CD4-positive, CD25-positive, alpha-beta regulatory T cell (primary cell): ENCODE data around the gene SMO. TPM values are rescaled to one million over a fixed set of nuclear protein-coding genes. Genes with fewer than 3 reads are reported as not detected.

Experiments
- ATAC-seq, 2 donors: fragments of 150-1000 bp; cut with Tn5 transposase; one replicate each; pipeline ENCODE4 v1.10.0; 2021; ENCODE audit warnings: low read depth in 2 of 2, moderate number of reproducible peaks in 2 of 2, moderate library complexity in 1 of 2
- DNase-seq, 3 donors: peaks; one replicate each; pipeline versions ENCODE4 v3.0.0 to v3.0.0-alpha.2; 2012 to 2022; ENCODE audit warnings: mixed read lengths in 1 of 3
- H3K27ac ChIP-seq: one replicate; pipeline ENCODE4 v1.7.0; 2013; ENCODE audit warnings: mild to moderate bottlenecking, low read length; ENCODE audit not compliant: insufficient read depth, poor library complexity, severe bottlenecking
- H3K27me3 ChIP-seq: one replicate; pipeline ENCODE4 v1.7.0; 2013; ENCODE audit warnings: low read length; ENCODE audit not compliant: control insufficient read depth, insufficient read depth
- H3K36me3 ChIP-seq: one replicate; pipeline ENCODE4 v1.7.0; 2013; ENCODE audit warnings: mild to moderate bottlenecking, low read length, moderate library complexity; ENCODE audit not compliant: control insufficient read depth, insufficient read depth
- H3K4me1 ChIP-seq: 2 replicates; pipeline ENCODE4 v1.7.0; 2013; ENCODE audit warnings: mild to moderate bottlenecking, low read length; ENCODE audit not compliant: insufficient read depth, control insufficient read depth, poor library complexity, severe bottlenecking
- H3K4me3 ChIP-seq: one replicate; pipeline ENCODE4 v1.7.0; 2013; ENCODE audit warnings: low read depth, mild to moderate bottlenecking, low read length, moderate library complexity
- H3K9me3 ChIP-seq, 2 experiments: 1 replicate in 1 of 2; 2 replicates in 1 of 2; pipeline ENCODE4 v1.7.0; 2013; ENCODE audit warnings: low read length in 2 of 2, mild to moderate bottlenecking in 1 of 2, moderate library complexity in 1 of 2; ENCODE audit not compliant: control insufficient read depth in 2 of 2
- H3K27ac Mint-ChIP-seq, 3 donors: one replicate each; pipeline ENCODE4 v1.8.0; 2020 to 2022; ENCODE audit warnings: mild to moderate bottlenecking in 3 of 3, mixed read lengths in 3 of 3, moderate library complexity in 2 of 3
- H3K27me3 Mint-ChIP-seq: one replicate; pipeline ENCODE4 v1.8.0; 2022; ENCODE audit warnings: mild to moderate bottlenecking, mixed read lengths
- H3K36me3 Mint-ChIP-seq: one replicate; pipeline ENCODE4 v1.8.0; 2020; ENCODE audit warnings: mixed read lengths
- H3K4me1 Mint-ChIP-seq, 4 donors: one replicate each; pipeline ENCODE4 v1.8.0; 2020 to 2022; ENCODE audit warnings: mixed read lengths in 4 of 4, mild to moderate bottlenecking in 1 of 4
- H3K4me3 Mint-ChIP-seq, 4 donors: one replicate each; pipeline ENCODE4 v1.8.0; 2020 to 2022; ENCODE audit warnings: mild to moderate bottlenecking in 4 of 4, mixed read lengths in 4 of 4, moderate library complexity in 3 of 4
- H3K9me3 Mint-ChIP-seq, 7 donors: one replicate each; pipeline ENCODE4 v1.8.0; 2020 to 2022; ENCODE audit warnings: mixed read lengths in 7 of 7, mild to moderate bottlenecking in 3 of 7, moderate library complexity in 2 of 7
- polyA plus RNA-seq, 4 donors: library from polyadenylated mRNA; unstranded; fragments of 300-500 nt; fragmentation: Illumina TruSeq; gene quantifications; one replicate each; pipeline ENCODE4 v1.2.3, GENCODE V29; 2021
- total RNA-seq: library from RNA; stranded (reverse); gene quantifications from one replicate; pipeline ENCODE4 v1.2.3, GENCODE V29; 2022

Gene SMO
- total and polyA plus RNA-seq, 5 donors from 2014 or later: 0.12 TPM; not detected in 4

DNA sequence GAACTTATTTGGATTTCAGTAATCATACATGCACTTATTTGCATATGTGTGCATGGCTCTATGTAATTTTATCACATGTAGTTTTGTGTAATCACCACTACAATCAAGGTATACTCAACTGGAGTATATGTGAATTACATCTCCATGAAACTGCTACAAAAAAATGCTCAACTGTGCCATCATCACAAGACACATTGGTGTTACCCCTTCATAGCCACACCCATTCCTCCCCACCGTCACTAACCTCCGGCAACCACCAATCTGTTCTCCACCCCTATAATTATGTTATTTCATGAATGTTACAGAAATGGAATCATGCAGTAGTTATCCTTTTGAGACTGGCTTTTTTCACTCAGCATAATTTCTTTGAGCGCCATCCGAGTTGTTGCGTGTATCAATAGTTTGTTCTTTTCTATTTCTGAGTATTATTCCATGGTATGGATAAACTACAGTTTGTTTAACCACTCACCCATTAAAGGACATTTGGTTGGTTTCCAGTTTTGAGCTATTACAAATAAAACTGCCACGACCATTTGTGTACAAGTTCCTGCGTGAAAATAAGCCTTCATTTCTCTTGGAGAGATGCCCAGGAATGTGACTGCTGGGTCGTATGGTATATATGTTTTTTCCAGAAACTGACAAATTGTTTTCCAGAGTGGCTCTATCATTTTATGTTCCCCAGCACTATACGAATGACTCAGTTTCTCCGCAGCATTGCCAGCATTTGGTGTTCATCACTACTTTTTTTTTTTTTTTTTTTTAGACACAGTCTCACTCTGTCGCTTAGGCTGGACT, 11.3 kb upstream of the SMO start:
- H3K36me3 ChIP-seq: no peaks in the 10 kb centered on the region
- H3K27me3 ChIP-seq: peaks cover 6% of the 10 kb centered on the region
- no peaks in the 10 kb centered on the region for H3K9me3 ChIP-seq
- DNase-seq: no peak
- no peak overlapping the region for H3K27ac ChIP-seq
- Mint-ChIP-seq H3K27ac (no peak overlapping the region), H3K27me3 (peaks cover 53% of the 10 kb centered on the region), H3K4me3 (no peak overlapping the region), H3K36me3 (no peaks in the 10 kb centered on the region), H3K9me3 (peaks cover 0 to 6% (median 0%) of the 10 kb centered on the region in 7 donors), H3K4me1 (no peaks in the 10 kb centered on the region)
- H3K4me1 ChIP-seq: no peaks in the 10 kb centered on the region
- no peak for ATAC-seq
- no peak overlapping the region for H3K4me3 ChIP-seq

- peaks cover 14% of the 10 kb centered on the region for H3K27me3 ChIP-seq
- H3K9me3 Mint-ChIP-seq: peaks cover 0 to 1% (median 0%) of the 10 kb centered on the region in 7 donors
- H3K27ac Mint-ChIP-seq: no peak overlapping the region
- no peaks in the 10 kb centered on the region for H3K9me3 ChIP-seq
- H3K27ac ChIP-seq: no peak overlapping the region
- peaks cover 0 to 12% (median 5%) of the 10 kb centered on the region in 4 donors for H3K4me1 Mint-ChIP-seq
- H3K4me1 ChIP-seq: peaks cover 7% of the 10 kb centered on the region
- H3K4me3 ChIP-seq: no peak overlapping the region
- no peak for ATAC-seq
- H3K36me3 ChIP-seq: no peaks in the 10 kb centered on the region
- H3K36me3 Mint-ChIP-seq: peaks cover 4% of the 10 kb centered on the region
- H3K27me3 Mint-ChIP-seq: peaks cover 52% of the 10 kb centered on the region
- DNase-seq: no peak
- H3K4me3 Mint-ChIP-seq: no peak overlapping the region
Measured at GRCh38 chr7:129184981-129185670, 3.3 kb upstream of the SMO start.

DNA sequence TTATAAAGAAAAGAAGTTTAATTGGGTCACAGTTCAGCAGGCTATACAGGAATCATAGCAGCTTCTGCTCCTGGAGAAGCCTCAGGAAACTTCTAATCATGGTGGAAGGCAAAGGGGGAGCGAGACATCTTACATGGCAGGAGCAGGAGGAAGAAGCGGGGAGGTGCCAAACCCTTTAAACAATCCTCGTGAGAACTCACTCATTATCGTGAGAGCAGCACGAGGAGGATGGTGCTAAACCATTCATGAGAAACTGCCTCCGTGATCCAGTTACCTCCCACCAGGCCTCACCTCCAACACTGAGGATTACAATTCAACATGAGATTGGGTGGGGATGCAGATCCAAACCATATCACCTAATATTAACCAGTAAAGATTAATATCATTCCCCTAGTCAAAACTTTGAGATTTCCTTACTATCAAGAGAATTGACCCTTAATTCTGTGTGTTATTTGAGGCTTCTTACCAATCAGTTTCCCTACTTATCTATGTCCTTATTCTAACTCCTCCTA, 1.6 kb upstream of the SMO start:
- no peak overlapping the region for H3K4me3 Mint-ChIP-seq

GRCh38 chr7:129187681-129188371, 607 bp upstream of the SMO start:
- Histone ChIP-seq H3K36me3 (no peaks in the 10 kb centered on the region), H3K27me3 (peaks cover 24% of the 10 kb centered on the region), H3K27ac (no peak overlapping the region), H3K4me3 (no peak overlapping the region), H3K9me3 (no peaks in the 10 kb centered on the region), H3K4me1 (peaks cover 7% of the 10 kb centered on the region)
- peak overlapping the region in 1 of 3 donors; percentile 32 for H3K27ac Mint-ChIP-seq
- peaks cover 0 to 12% (median 5%) of the 10 kb centered on the region in 4 donors for H3K4me1 Mint-ChIP-seq
- ATAC-seq (no peak), DNase-seq (no peak)
- peaks cover 71% of the 10 kb centered on the region for H3K27me3 Mint-ChIP-seq
- peak overlapping the region; percentile 22 to 71 (median 64) for H3K4me3 Mint-ChIP-seq
- H3K36me3 Mint-ChIP-seq: peaks cover 4% of the 10 kb centered on the region
- H3K9me3 Mint-ChIP-seq: peaks cover 0 to 2% (median 0%) of the 10 kb centered on the region in 7 donors

More for the DNA sequence above, 1.6 kb upstream of the SMO start:
- ATAC-seq (no peak), DNase-seq (no peak)
- Histone ChIP-seq H3K9me3 (no peaks in the 10 kb centered on the region), H3K27me3 (peaks cover 21% of the 10 kb centered on the region), H3K27ac (no peak overlapping the region), H3K4me3 (no peak overlapping the region), H3K4me1 (peaks cover 7% of the 10 kb centered on the region), H3K36me3 (no peaks in the 10 kb centered on the region)
- H3K36me3 Mint-ChIP-seq: peaks cover 4% of the 10 kb centered on the region
- peaks cover 0 to 12% (median 5%) of the 10 kb centered on the region in 4 donors for H3K4me1 Mint-ChIP-seq
- H3K27ac Mint-ChIP-seq: no peak overlapping the region
- H3K27me3 Mint-ChIP-seq: peaks cover 61% of the 10 kb centered on the region
- H3K9me3 Mint-ChIP-seq: peaks cover 0 to 1% (median 0%) of the 10 kb centered on the region in 7 donors

GRCh38 chr7:129188892-129189660, 643 bp downstream of the SMO start:
- no peak overlapping the region for H3K4me3 ChIP-seq
- H3K27ac ChIP-seq: no peak overlapping the region
- peak overlapping the region in 1 of 3 donors; percentile 79 for H3K27ac Mint-ChIP-seq
- peaks cover 7% of the 10 kb centered on the region for H3K4me1 ChIP-seq
- peaks cover 0 to 2% (median 0%) of the 10 kb centered on the region in 7 donors for H3K9me3 Mint-ChIP-seq
- peaks cover 0 to 12% (median 5%) of the 10 kb centered on the region in 4 donors for H3K4me1 Mint-ChIP-seq
- ATAC-seq (no peak), DNase-seq (no peak)
- peaks cover 77% of the 10 kb centered on the region for H3K27me3 Mint-ChIP-seq
- H3K9me3 ChIP-seq: no peaks in the 10 kb centered on the region
- no peaks in the 10 kb centered on the region for H3K36me3 ChIP-seq
- H3K27me3 ChIP-seq: peaks cover 24% of the 10 kb centered on the region
- peaks cover 4% of the 10 kb centered on the region for H3K36me3 Mint-ChIP-seq
- H3K4me3 Mint-ChIP-seq: peak overlapping the region in 2 of 4 donors; percentile 56 to 63

DNA sequence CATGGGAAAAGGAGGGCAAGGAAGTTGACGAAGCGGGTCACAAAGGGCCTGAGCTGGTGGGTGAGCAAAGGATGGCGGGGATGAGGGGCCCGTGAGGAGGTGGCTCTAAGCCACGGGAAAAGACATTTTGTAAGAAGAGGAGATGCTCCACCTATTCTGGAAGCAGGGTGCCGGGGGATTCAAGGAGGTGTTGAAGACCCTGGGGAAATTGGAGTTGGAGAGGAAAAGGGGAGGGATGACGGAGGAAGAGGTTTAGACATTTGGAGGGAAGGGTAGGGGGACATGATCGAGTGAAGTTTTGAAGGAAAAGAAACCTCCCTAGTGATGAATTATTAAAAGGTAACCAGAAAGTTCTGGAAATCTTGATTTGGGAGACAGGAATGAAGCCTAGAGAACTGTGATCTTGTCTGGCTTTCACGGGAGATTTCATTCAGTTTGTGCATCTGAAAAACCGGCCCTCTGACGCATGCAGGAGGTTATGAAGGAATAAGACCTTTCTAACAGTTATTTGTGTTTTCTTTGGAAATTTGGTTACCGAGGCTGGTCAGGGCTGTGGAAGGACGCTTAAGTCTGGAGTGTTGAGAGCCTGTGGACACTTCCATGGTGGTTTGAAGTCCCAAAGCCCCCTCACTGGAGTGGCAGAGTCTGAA, 1.4 kb downstream of the SMO start:
- no peaks in the 10 kb centered on the region for H3K36me3 ChIP-seq
- Mint-ChIP-seq H3K4me3 (peak overlapping the region in 3 of 4 donors; percentile 33 to 63 (median 56)), H3K4me1 (peaks cover 0 to 12% (median 5%) of the 10 kb centered on the region in 4 donors), H3K27me3 (peaks cover 71% of the 10 kb centered on the region), H3K9me3 (peaks cover 0 to 2% (median 0%) of the 10 kb centered on the region in 7 donors), H3K36me3 (peaks cover 4% of the 10 kb centered on the region), H3K27ac (peak overlapping the region in 1 of 3 donors; percentile 79)
- no peak overlapping the region for H3K27ac ChIP-seq
- no peak for ATAC-seq
- H3K9me3 ChIP-seq: no peaks in the 10 kb centered on the region
- DNase-seq: no peak
- H3K4me3 ChIP-seq: no peak overlapping the region
- H3K4me1 ChIP-seq: peaks cover 7% of the 10 kb centered on the region
- peaks cover 24% of the 10 kb centered on the region for H3K27me3 ChIP-seq
